Measurements from ENCODE around the gene IQCH.
"Not testable (repeated sequence)": the region's sequence is repeated elsewhere in the genome, so short reads cannot be mapped to it uniquely, and the experiment has no call there.

The IQCH gene

GRCh38 chr15:67361100-67361499, 106.5 kb downstream of the IQCH start:
- no peak for DNase-seq

GRCh38 chr15:67363712-67364111, 109.1 kb downstream of the IQCH start:
- not testable (repeated sequence) for DNase-seq

GRCh38 chr15:67365994-67366393, 111.4 kb downstream of the IQCH start:
- no peak for DNase-seq

GRCh38 chr15:67366904-67367303, 112.3 kb downstream of the IQCH start:
- no peak for DNase-seq

GRCh38 chr15:67369359-67369998, 114.9 kb downstream of the IQCH start:
- DNase-seq, result no peak

- no peak for DNase-seq
These were observed 115.8 kb downstream of the IQCH start for GRCh38 chr15:67370206-67370954.

GRCh38 chr15:67372543-67372942, 118.0 kb downstream of the IQCH start:
- DNase-seq, result no peak

- no peak for DNase-seq
These were observed 118.5 kb downstream of the IQCH start for GRCh38 chr15:67372986-67373675.

- DNase-seq, result no peak
These were observed 119.4 kb downstream of the IQCH start for GRCh38 chr15:67373971-67374370.

- no peak for DNase-seq
These were observed 124.9 kb downstream of the IQCH start for GRCh38 chr15:67379530-67379929.

GRCh38 chr15:67380921-67381320, 126.3 kb downstream of the IQCH start:
- DNase-seq, result no peak

- no peak for DNase-seq
These were observed 126.9 kb downstream of the IQCH start for GRCh38 chr15:67381416-67382045.

- DNase-seq, result no peak
These were observed 128.1 kb downstream of the IQCH start for GRCh38 chr15:67382723-67383122.

GRCh38 chr15:67383899-67384298, 129.3 kb downstream of the IQCH start:
- DNase-seq, result no peak

- no peak for DNase-seq
These were observed 130.2 kb downstream of the IQCH start for GRCh38 chr15:67384761-67385160.

- no peak for DNase-seq
These were observed 131.4 kb downstream of the IQCH start for GRCh38 chr15:67385971-67386370.

GRCh38 chr15:67386947-67387346, 132.4 kb downstream of the IQCH start:
- DNase-seq, result no peak

- DNase-seq, result no peak
These were observed 135.4 kb downstream of the IQCH start for GRCh38 chr15:67389975-67390374.

- DNase-seq, result no peak
These were observed 140.5 kb downstream of the IQCH start for GRCh38 chr15:67394873-67395639.

GRCh38 chr15:67396114-67396513, 141.5 kb downstream of the IQCH start:
- DNase-seq, result no peak

- DNase-seq, result no peak
These were observed 142.6 kb downstream of the IQCH start for GRCh38 chr15:67397139-67397538.

- DNase-seq, result no peak
These were observed 145.3 kb downstream of the IQCH start for GRCh38 chr15:67399925-67400324.

- no peak for DNase-seq
These were observed 146.3 kb downstream of the IQCH start for GRCh38 chr15:67400890-67401289.
